Measurements from ENCODE around the gene TMCC1.
"Not testable (repeated sequence)": the region's sequence is repeated elsewhere in the genome, so short reads cannot be mapped to it uniquely, and the experiment has no call there.

TMCC1 gene

GRCh38 chr3:129840707-129841360 lies 52.7 kb downstream of the TMCC1 start:
- in situ Hi-C loops (cut with MboI; ENCODE audit: low sequenced_read_pairs, unreplicated experiment) = loop anchor here (25.0 kb wide), 1 partner anchor 354 kb away; no protein-coding TSS in a partner anchor
- no peak for DNase-seq (ENCODE audit: low spot score)
- no peak for TF ChIP-seq CTCF (IDR thresholded peaks at IDR 0.05; ENCODE audit: borderline replicate concordance, control extremely low read depth, extremely low read depth, insufficient read depth, missing control alignments)

- no peak for DNase-seq (ENCODE audit: low spot score)
- in situ Hi-C loops (cut with MboI; ENCODE audit: low sequenced_read_pairs, unreplicated experiment) = loop anchor here (10.0 to 25.0 kb wide), 2 partner anchors 97 to 351 kb away; no protein-coding TSS in a partner anchor
- TF ChIP-seq CTCF (IDR thresholded peaks at IDR 0.05; ENCODE audit: borderline replicate concordance, control extremely low read depth, extremely low read depth, insufficient read depth, missing control alignments) = no peak
These were observed 55.4 kb downstream of the TMCC1 start for GRCh38 chr3:129838086-129838485.

DNA sequence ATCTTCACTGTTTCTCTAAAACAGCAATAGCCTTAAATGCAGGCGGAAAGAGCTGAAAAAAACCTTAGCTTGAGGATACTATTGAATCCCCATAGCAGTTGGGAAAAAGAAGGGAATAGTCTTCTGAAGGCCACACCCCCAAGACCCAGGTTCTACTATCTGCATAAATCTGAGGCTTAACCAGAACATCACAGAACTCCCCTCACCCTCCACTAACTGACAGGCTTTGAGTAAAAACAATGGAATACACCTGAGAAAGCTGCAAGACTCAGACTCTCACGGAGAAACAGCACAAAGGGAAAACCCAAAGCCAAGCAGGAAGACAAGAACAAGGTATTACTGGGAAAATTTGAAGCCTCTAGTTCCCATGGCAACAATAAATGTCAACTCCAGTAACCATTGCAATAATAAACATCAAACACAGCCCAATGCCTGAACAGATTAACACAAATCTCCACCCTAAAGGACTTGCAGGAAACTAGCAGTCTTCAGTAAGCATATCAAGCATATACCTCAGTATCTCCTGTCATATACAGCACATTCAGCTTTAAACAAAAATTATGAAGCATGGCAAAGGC lies 56.4 kb downstream of the TMCC1 start:
- DNase-seq (ENCODE audit: low spot score) = no peak
- in situ Hi-C loops (cut with MboI; ENCODE audit: low sequenced_read_pairs, unreplicated experiment) = loop anchor here (10.0 to 25.0 kb wide), 2 partner anchors 98 to 350 kb away; no protein-coding TSS in a partner anchor

GRCh38 chr3:129836381-129837064 lies 57.0 kb downstream of the TMCC1 start:
- DNase-seq (ENCODE audit: low spot score) = no peak
- no peak for TF ChIP-seq CTCF (IDR thresholded peaks at IDR 0.05; ENCODE audit: borderline replicate concordance, control extremely low read depth, extremely low read depth, insufficient read depth, missing control alignments)
- in situ Hi-C loops (cut with MboI; ENCODE audit: low sequenced_read_pairs, unreplicated experiment) = loop anchor here (10.0 to 25.0 kb wide), 2 partner anchors 98 to 349 kb away; no protein-coding TSS in a partner anchor

More for the DNA sequence above, 56.4 kb downstream of the TMCC1 start:
- TF ChIP-seq CTCF (IDR thresholded peaks at IDR 0.05; ENCODE audit: borderline replicate concordance, control extremely low read depth, extremely low read depth, insufficient read depth, missing control alignments) = no peak

DNA sequence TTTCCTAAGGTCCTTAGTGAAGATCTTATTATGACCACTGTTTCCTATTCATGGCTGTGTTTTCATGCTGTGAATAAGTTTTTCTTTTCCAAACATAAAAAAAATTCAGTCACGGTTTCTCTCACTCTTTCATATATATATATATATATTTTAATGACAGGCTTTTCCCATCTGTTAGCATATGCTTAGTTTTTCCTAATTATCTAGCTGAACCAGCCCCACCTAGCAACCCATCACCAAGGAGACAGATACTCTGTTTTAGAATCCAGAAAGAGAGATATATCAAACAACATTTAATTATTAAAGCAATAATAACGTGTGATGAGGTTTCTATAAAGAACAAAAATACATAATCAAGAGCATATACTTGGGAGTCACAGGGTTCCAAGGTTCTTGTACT lies 58.3 kb downstream of the TMCC1 start:
- DNase-seq (ENCODE audit: low spot score) = no peak
- TF ChIP-seq CTCF (IDR thresholded peaks at IDR 0.05; ENCODE audit: borderline replicate concordance, control extremely low read depth, extremely low read depth, insufficient read depth, missing control alignments) = no peak
- in situ Hi-C loops (cut with MboI; ENCODE audit: low sequenced_read_pairs, unreplicated experiment) = loop anchor here (10.0 to 25.0 kb wide), 2 partner anchors 100 to 348 kb away; no protein-coding TSS in a partner anchor

DNA sequence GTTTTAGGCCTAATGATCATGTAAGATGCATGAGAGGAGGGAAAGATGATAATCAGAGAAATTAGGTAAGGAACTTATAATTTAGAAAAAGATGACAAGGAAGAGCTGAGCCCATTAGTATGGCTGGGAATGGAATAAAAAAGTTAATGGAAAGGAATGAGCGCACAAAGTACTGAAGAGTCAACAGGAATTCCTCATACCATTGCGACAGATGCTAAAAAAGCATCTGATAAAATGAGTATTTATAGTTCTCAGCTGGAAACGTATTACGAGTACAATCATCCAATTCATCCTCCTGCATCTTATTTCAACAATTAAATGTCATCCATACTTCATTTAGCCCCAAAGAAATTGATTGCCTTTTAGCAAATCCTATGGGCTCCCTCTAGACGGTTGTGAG lies 58.9 kb downstream of the TMCC1 start:
- no peak for TF ChIP-seq CTCF (IDR thresholded peaks at IDR 0.05; ENCODE audit: borderline replicate concordance, control extremely low read depth, extremely low read depth, insufficient read depth, missing control alignments)
- in situ Hi-C loops (cut with MboI; ENCODE audit: low sequenced_read_pairs, unreplicated experiment) = loop anchor here (10.0 to 25.0 kb wide), 2 partner anchors 100 to 347 kb away; no protein-coding TSS in a partner anchor
- no peak for DNase-seq (ENCODE audit: low spot score)

DNA sequence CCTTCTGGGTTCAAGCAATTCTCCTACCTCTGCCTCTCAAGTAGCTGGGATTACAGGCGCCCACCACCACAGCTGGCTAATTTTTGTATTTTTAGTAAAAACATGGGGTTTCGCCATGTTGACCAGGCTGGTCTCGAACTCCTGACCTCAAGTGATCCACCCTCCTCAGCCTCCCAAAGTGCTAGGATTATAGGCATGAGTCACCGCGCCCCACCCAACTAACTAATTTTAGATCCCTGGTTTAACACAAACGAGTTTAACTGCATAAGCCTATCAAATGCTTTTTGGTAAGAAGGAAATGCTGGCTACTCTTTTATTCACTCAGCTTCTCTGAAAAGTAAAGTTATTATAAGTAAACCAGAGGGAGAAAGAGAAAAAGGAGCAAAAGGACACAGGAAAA lies 61.6 kb downstream of the TMCC1 start:
- DNase-seq (ENCODE audit: low spot score) = not testable (repeated sequence)
- in situ Hi-C loops (cut with MboI; ENCODE audit: low sequenced_read_pairs, unreplicated experiment) = loop anchor here (10.0 to 25.0 kb wide), 2 partner anchors 103 to 345 kb away; no protein-coding TSS in a partner anchor

Data from GM13976 (cell line).